HepG2 (cell line): ENCODE results near the gene OGFOD3. TPM values are rescaled to one million over a fixed set of nuclear protein-coding genes. Genes with fewer than 3 reads are reported as not detected.

Experiments
- HNRNPH1 ChIP-seq: fragments of 200-400 bp; formaldehyde crosslinking; optimal IDR thresholded peaks from 2 replicates; pipeline ENCODE3; 2017; ENCODE audit warnings: mild to moderate bottlenecking, low read depth, low read length
- PCBP1 ChIP-seq: fragments of 200-400 bp; formaldehyde crosslinking; IDR thresholded peaks from 2 replicates; pipeline ENCODE4 v1.6.1; 2017; ENCODE audit warnings: mild to moderate bottlenecking, low read depth, low read length, borderline replicate concordance
- POLR2A ChIP-seq, 2 experiments: IDR thresholded peaks; 2 replicates each; pipeline ENCODE4 v1.6.1; 2011; ENCODE audit warnings: low read depth in 2 of 2, low read length in 2 of 2, mild to moderate bottlenecking in 1 of 2, moderate library complexity in 1 of 2; ENCODE audit not compliant: insufficient read depth in 1 of 2
- YEATS2 ChIP-seq: sonication (generic); formaldehyde crosslinking; IDR thresholded peaks from 2 replicates; pipeline ENCODE4 v1.4.0; 2020; ENCODE audit warnings: missing genetic modification reagents, borderline replicate concordance
- ZNF10 ChIP-seq: sonication (generic); formaldehyde crosslinking; IDR thresholded peaks from 2 replicates; pipeline ENCODE4 v1.4.0; 2020; ENCODE audit warnings: mild to moderate bottlenecking, low read depth, missing genetic modification reagents, borderline replicate concordance
- ZNF562 ChIP-seq: sonication (generic); formaldehyde crosslinking; IDR thresholded peaks from 2 replicates; pipeline ENCODE4 v1.8.0; 2022; ENCODE audit warnings: missing genetic modification reagents, borderline replicate concordance
- ZNF563 ChIP-seq: sonication (generic); formaldehyde crosslinking; IDR thresholded peaks from 2 replicates; pipeline ENCODE4 v1.8.0; 2022; ENCODE audit warnings: mild to moderate bottlenecking, moderate library complexity, missing genetic modification reagents
- ZNF569 ChIP-seq: sonication (generic); formaldehyde crosslinking; IDR thresholded peaks from 2 replicates; pipeline ENCODE4 v1.5.0; 2020; ENCODE audit warnings: mild to moderate bottlenecking, missing genetic modification reagents, moderate library complexity, borderline replicate concordance
- polyA plus RNA-seq, 8 experiments: library from polyadenylated mRNA; depleted of rRNA in 3 of 8; stranded (reverse) in 7 of 8; unstranded in 1 of 8; fragments of >200 nt; fragmentation: Illumina TruSeq in 4 of 8; extraction: Trizol in 4 of 8; gene quantifications; 2 replicates each; pipeline versions ENCODE4 v1.2.1 to v1.2.3, GENCODE V29; 2011 to 2016; ENCODE audit warnings: low read depth in 4 of 8, missing spikeins in 1 of 8, mixed read lengths in 1 of 8; ENCODE audit not compliant: insufficient read depth in 1 of 8
- total RNA-seq, 5 experiments: library from RNA; depleted of rRNA; stranded (reverse); fragments of >200 nt; fragmentation: Illumina TruSeq; extraction: Trizol; gene quantifications; 2 replicates each; pipeline ENCODE4 v1.2.3, GENCODE V29; 2016; ENCODE audit warnings: low read depth in 1 of 5
- TF ChIP-seq, protein P1 (sequence below): sonication (generic); formaldehyde crosslinking; IDR thresholded peaks from 2 replicates; pipeline ENCODE4 v1.4.0; 2020; ENCODE audit warnings: missing genetic modification reagents
- TF ChIP-seq, protein P2 (sequence below): sonication (generic); formaldehyde crosslinking; IDR thresholded peaks from 2 replicates; pipeline ENCODE4 v1.5.0; 2020; ENCODE audit warnings: missing genetic modification reagents
- TF ChIP-seq, protein P3 (sequence below): sonication (generic); formaldehyde crosslinking; IDR thresholded peaks from 2 replicates; pipeline ENCODE4 v1.5.0; 2020; ENCODE audit warnings: missing genetic modification reagents
- TF ChIP-seq, protein P4 (sequence below): sonication (generic); formaldehyde crosslinking; IDR thresholded peaks from 2 replicates; pipeline ENCODE4 v1.9.0; 2021; ENCODE audit warnings: missing genetic modification reagents, borderline replicate concordance
- TF ChIP-seq, protein P5 (sequence below): sonication (generic); formaldehyde crosslinking; IDR thresholded peaks from 2 replicates; pipeline ENCODE4 v1.4.0; 2020; ENCODE audit warnings: missing genetic modification reagents
- TF ChIP-seq, protein P6 (sequence below): sonication (generic); formaldehyde crosslinking; IDR thresholded peaks from 2 replicates; pipeline ENCODE4 v1.9.0; 2021; ENCODE audit warnings: missing genetic modification reagents, borderline replicate concordance
- TF ChIP-seq, protein P7 (sequence below): IDR thresholded peaks from 2 replicates; pipeline ENCODE4 v1.6.1; 2016; ENCODE audit warnings: low read depth

Gene OGFOD3
- total and polyA plus RNA-seq, 2 of the 13 experiments (the other 11 are each of a cell fraction or from before 2014, with no cell fraction given), result 40.0 to 42.1 TPM

DNA sequence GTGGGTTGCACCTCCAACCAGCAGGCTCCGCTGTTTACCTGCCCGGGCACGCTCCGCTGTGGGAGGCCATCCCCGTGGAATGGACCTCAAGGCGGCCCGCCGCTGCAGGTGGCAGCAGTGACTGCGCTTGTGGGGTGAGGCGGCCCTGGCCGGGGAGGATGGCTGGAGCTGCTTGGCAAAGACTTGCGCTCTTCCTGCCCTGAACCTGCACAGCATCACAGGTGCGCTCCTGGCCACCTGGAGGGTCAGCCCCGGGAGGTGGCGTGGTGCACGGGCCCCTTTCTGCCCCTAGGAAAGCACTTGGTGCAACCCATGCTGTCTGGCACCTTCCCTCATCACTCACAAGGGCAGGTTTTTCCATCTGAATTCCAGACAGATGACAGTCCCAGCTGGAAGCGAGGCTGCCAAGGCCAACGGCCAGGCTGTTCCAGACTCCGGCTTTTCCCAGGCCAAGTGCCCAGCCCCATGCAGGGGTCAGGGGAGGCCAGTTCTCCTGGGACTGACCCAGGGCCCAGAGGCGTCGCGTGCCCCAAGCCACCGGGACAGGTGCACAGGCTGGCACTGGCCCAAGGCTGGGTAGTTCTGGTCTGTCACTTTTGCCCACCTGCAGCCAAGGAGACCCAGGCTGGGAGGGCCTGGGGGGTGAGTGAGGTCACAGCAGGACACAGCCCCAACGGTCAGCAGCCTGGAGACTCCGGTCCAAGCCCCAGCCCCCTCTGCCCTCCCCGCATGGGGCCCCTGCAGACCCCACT lies 33.5 kb downstream of the OGFOD3 start (continued):
- TF ChIP-seq HNRNPH1 (no peak), YEATS2 (CRISPR knock-in tag) (no peak; the same call in 1 of the 2 replicates), ZNF563 (CRISPR knock-in tag) (0 out of 2 replicates have a peak, but pooled peaks have one; percentile 18), ZNF562 (no peak), PCBP1 (0 out of 2 replicates have a peak, but pooled peaks have one; percentile 10), ZNF10 (CRISPR knock-in tag) (no peak), POLR2A (IDR thresholded peaks at IDR 0.05; ENCODE audit: insufficient read depth in 1 of 2, low read depth in 2 of 2, low read length in 2 of 2) (no peak), ZNF569 (CRISPR knock-in tag) (no peak)
- TF ChIP-seq, protein P1, sequence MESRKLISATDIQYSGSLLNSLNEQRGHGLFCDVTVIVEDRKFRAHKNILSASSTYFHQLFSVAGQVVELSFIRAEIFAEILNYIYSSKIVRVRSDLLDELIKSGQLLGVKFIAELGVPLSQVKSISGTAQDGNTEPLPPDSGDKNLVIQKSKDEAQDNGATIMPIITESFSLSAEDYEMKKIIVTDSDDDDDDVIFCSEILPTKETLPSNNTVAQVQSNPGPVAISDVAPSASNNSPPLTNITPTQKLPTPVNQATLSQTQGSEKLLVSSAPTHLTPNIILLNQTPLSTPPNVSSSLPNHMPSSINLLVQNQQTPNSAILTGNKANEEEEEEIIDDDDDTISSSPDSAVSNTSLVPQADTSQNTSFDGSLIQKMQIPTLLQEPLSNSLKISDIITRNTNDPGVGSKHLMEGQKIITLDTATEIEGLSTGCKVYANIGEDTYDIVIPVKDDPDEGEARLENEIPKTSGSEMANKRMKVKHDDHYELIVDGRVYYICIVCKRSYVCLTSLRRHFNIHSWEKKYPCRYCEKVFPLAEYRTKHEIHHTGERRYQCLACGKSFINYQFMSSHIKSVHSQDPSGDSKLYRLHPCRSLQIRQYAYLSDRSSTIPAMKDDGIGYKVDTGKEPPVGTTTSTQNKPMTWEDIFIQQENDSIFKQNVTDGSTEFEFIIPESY (CRISPR knock-in tag), result no peak; the same call in 1 of the 2 replicates
- TF ChIP-seq, protein P2, sequence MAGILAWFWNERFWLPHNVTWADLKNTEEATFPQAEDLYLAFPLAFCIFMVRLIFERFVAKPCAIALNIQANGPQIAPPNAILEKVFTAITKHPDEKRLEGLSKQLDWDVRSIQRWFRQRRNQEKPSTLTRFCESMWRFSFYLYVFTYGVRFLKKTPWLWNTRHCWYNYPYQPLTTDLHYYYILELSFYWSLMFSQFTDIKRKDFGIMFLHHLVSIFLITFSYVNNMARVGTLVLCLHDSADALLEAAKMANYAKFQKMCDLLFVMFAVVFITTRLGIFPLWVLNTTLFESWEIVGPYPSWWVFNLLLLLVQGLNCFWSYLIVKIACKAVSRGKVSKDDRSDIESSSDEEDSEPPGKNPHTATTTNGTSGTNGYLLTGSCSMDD (CRISPR knock-in tag), result no peak
- TF ChIP-seq, protein P3, sequence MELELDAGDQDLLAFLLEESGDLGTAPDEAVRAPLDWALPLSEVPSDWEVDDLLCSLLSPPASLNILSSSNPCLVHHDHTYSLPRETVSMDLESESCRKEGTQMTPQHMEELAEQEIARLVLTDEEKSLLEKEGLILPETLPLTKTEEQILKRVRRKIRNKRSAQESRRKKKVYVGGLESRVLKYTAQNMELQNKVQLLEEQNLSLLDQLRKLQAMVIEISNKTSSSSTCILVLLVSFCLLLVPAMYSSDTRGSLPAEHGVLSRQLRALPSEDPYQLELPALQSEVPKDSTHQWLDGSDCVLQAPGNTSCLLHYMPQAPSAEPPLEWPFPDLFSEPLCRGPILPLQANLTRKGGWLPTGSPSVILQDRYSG (CRISPR knock-in tag), result no peak
- TF ChIP-seq, protein P4, sequence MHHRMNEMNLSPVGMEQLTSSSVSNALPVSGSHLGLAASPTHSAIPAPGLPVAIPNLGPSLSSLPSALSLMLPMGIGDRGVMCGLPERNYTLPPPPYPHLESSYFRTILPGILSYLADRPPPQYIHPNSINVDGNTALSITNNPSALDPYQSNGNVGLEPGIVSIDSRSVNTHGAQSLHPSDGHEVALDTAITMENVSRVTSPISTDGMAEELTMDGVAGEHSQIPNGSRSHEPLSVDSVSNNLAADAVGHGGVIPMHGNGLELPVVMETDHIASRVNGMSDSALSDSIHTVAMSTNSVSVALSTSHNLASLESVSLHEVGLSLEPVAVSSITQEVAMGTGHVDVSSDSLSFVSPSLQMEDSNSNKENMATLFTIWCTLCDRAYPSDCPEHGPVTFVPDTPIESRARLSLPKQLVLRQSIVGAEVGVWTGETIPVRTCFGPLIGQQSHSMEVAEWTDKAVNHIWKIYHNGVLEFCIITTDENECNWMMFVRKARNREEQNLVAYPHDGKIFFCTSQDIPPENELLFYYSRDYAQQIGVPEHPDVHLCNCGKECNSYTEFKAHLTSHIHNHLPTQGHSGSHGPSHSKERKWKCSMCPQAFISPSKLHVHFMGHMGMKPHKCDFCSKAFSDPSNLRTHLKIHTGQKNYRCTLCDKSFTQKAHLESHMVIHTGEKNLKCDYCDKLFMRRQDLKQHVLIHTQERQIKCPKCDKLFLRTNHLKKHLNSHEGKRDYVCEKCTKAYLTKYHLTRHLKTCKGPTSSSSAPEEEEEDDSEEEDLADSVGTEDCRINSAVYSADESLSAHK, result no peak
- TF ChIP-seq, protein P5, sequence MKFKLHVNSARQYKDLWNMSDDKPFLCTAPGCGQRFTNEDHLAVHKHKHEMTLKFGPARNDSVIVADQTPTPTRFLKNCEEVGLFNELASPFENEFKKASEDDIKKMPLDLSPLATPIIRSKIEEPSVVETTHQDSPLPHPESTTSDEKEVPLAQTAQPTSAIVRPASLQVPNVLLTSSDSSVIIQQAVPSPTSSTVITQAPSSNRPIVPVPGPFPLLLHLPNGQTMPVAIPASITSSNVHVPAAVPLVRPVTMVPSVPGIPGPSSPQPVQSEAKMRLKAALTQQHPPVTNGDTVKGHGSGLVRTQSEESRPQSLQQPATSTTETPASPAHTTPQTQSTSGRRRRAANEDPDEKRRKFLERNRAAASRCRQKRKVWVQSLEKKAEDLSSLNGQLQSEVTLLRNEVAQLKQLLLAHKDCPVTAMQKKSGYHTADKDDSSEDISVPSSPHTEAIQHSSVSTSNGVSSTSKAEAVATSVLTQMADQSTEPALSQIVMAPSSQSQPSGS (CRISPR knock-in tag), result peak; percentile 76
- TF ChIP-seq, protein P6, sequence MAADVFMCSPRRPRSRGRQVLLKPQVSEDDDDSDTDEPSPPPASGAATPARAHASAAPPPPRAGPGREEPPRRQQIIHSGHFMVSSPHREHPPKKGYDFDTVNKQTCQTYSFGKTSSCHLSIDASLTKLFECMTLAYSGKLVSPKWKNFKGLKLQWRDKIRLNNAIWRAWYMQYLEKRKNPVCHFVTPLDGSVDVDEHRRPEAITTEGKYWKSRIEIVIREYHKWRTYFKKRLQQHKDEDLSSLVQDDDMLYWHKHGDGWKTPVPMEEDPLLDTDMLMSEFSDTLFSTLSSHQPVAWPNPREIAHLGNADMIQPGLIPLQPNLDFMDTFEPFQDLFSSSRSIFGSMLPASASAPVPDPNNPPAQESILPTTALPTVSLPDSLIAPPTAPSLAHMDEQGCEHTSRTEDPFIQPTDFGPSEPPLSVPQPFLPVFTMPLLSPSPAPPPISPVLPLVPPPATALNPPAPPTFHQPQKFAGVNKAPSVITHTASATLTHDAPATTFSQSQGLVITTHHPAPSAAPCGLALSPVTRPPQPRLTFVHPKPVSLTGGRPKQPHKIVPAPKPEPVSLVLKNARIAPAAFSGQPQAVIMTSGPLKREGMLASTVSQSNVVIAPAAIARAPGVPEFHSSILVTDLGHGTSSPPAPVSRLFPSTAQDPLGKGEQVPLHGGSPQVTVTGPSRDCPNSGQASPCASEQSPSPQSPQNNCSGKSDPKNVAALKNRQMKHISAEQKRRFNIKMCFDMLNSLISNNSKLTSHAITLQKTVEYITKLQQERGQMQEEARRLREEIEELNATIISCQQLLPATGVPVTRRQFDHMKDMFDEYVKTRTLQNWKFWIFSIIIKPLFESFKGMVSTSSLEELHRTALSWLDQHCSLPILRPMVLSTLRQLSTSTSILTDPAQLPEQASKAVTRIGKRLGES, result no peak
- TF ChIP-seq, protein P7, sequence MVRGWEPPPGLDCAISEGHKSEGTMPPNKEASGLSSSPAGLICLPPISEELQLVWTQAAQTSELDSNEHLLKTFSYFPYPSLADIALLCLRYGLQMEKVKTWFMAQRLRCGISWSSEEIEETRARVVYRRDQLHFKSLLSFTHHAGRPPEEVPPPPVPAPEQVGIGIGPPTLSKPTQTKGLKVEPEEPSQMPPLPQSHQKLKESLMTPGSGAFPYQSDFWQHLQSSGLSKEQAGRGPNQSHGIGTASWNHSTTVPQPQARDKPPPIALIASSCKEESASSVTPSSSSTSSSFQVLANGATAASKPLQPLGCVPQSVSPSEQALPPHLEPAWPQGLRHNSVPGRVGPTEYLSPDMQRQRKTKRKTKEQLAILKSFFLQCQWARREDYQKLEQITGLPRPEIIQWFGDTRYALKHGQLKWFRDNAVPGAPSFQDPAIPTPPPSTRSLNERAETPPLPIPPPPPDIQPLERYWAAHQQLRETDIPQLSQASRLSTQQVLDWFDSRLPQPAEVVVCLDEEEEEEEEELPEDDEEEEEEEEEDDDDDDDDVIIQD (CRISPR knock-in tag), result no peak
